HEK293 (cell line): Measurements from ENCODE around the gene MORC1.

ENCODE experiments used
- CTCF ChIP-seq: fragments of 450-650 bp; formaldehyde crosslinking; IDR thresholded peaks from 2 replicates; pipeline ENCODE4 v1.5.1; 2016; ENCODE audit warnings: missing biosample characterization, missing genetic modification characterization
- REST ChIP-seq: fragments of 450-650 bp; formaldehyde crosslinking; IDR thresholded peaks from 2 replicates; pipeline ENCODE4 v1.5.1; 2016; ENCODE audit warnings: missing biosample characterization, missing genetic modification characterization
- ZFP3 ChIP-seq: fragments of 450-650 bp; formaldehyde crosslinking; IDR thresholded peaks from 2 replicates; pipeline ENCODE4 v1.5.1; 2016; ENCODE audit warnings: low read depth, missing biosample characterization, missing genetic modification characterization
- ZNF184 ChIP-seq: fragments of 450-650 bp; IDR thresholded peaks from 2 replicates; pipeline ENCODE4 v1.5.1; 2018; ENCODE audit warnings: missing biosample characterization, mild to moderate bottlenecking, missing genetic modification characterization

GRCh38 chr3:109116031-109116430 lies 1.9 kb downstream of the MORC1 start:
- TF ChIP-seq CTCF (tag by site-specific recombination) (no peak), REST (tag by site-specific recombination) (no peak), ZNF184 (no peak), ZFP3 (no peak)
